ENCODE data around the gene KIF11.
A peak's percentile ranks its signal among the peaks of the same experiment; 100 is the strongest.

The KIF11 gene

DNA sequence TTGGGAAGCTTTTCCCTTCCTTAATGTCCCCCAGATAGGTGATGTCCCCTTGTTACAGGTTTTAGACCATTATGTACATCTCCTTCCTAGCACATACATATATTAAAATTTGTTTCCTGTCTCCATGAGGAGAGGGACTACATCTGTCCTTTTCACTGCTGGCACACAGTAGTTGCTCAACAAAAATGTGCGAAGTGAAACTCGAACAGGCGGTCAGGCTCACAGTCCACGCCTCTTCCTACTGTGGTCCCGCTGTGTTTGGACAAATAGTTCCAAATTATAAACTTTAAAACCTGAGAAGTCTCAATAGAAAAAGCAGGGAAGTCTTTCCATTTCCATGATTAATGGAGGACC, 95.6 kb downstream of the KIF11 start:
- DNase-seq = no peak

DNA sequence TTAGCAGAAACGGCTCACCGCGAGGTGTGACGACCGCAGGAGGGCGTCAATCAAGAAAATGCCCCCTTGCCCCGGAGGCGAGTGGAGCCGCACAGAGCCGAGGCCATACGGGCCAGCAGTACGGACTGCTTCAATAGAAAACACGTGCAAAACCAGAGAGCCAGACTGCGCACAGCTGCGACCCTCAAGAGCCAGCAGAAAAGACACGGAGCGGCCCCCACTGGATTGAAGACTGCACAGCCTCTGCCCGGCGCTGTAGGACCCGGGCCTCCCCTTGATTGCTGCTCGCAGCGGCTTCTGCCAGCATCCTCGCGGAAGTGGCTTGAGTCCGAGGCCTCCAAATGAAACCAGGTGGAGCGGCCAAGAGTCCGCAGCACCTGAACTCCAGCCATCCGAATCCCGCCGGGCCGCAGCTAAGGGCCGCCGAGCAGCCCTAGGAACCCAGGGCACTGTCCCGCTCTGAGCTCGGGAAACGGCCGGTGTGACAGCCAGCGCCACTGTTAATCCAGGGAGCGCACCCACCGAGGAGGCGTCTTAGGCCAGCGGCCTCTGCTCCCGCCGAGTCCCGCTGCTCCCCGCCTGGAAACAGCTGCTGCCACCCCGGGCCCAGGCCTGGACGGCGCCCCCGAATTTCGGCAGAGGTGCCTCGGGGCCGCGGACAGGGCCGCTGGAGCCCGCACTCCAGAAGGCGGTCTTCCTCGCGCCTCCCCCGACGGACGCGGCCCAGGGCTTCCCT, 96.2 kb downstream of the KIF11 start:
- peak in 1 of 2 donors; percentile 8 for DNase-seq

DNA sequence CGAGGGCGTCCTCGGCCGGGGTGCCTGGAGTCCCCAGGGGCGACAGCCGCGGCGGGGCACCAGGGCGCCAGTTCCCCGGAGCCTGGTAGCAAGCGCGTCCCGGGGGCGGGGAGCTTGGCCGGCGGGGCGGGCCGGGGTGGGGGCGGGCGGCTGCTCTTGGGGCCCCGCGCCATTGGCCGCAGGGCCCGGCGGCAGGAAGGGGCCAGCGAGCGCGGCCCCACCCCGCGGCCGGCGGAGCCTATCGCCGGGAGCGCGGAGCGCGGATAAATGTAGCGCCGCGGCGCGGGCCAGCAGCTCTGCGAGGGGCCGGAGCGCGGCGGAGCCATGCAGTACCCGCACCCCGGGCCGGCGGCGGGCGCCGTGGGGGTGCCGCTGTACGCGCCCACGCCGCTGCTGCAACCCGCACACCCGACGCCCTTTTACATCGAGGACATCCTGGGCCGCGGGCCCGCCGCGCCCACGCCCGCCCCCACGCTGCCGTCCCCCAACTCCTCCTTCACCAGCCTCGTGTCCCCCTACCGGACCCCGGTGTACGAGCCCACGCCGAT, 96.8 kb downstream of the KIF11 start, which contains the start of gene HHEX:
TSS of gene HHEX (plus strand) at position 293 of the 548 bp plus-strand sequence. CDS start at position 325, 32 bp downstream.
- DNase-seq = peak; percentile 50 to 69

DNA sequence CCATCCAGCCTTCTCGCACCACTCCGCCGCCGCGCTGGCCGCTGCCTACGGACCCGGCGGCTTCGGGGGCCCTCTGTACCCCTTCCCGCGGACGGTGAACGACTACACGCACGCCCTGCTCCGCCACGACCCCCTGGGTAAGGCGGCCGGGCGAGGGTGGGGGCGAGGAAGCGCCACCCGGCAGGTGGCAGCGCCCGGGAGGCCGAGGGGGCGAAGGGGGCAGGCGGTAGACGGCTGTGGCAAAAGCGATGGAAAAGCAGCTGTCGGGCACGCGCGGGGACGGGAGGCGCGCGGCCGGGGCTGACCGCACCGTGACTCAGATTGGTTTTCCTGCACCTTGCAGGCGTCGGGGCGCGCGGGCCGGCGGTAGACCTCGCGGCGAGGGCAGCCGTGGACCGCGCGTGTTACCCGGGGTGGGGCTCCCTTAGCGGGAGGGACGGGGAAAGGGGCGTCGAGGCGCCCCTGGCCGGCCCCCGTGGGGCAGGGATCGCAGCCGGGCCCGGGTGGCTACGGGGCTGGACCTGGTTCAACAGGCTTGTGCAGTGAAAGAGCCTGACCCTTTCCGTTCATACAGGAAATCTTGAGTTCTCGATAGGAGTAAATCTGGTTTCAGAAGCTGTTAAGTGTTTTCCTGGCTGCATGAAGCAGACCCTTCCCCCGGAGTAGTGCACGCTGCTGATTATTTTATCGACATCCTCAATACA, 97.4 kb downstream of the KIF11 start:
- DNase-seq = peak; percentile 56 to 61

- DNase-seq = no peak
Observed at GRCh38 chr10:92690915-92691590, 98.1 kb downstream of the KIF11 start.

GRCh38 chr10:92691591-92692079, 98.7 kb downstream of the KIF11 start:
- peak in 1 of 2 donors; percentile 53 for DNase-seq

GRCh38 chr10:92692080-92692671, 99.2 kb downstream of the KIF11 start:
- no peak for DNase-seq

DNA sequence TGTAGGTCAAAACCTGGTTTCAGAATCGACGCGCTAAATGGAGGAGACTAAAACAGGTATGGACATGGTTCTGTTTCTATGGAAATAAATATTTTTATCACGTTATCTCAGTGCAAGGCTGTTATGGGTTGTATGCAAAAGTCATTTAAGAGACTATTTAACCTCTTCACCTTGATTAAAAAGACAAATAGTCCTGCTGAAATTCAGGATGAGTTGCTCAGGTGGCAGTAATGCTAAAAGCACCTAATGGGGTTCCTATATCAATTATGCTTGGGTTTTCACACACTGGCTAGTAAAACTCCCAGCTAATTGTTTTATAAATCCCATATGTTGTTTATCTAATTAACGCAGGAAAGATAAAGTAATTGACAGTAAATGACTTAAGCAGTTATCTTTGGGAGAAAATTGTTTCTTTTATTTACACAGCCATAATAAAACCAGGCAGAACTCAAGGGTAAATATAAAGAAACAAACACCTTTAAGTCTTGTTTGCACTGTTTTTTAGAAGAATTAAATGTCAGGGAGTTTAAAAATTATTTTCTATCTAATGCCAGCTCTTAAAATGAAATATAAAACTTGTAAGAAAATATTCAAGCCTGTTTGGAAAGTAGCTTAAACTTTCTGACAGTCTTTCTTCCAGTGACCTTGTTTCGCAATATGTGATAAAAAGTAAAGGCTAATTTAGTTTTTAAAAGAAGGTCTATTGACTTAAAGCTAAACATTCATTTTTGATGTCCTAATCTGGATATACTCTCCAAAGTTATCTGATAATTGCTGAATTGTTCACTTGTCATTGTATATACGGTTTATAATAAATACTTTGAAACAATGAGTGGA, 100.0 kb downstream of the KIF11 start:
- no peak for DNase-seq

GRCh38 chr10:92693534-92693893, 100.6 kb downstream of the KIF11 start:
- no peak for DNase-seq

- no peak for DNase-seq
Observed at GRCh38 chr10:92695679-92696605, 103.0 kb downstream of the KIF11 start.

GRCh38 chr10:92696606-92697383, 103.9 kb downstream of the KIF11 start:
- DNase-seq = no peak

- no peak for DNase-seq
Observed at GRCh38 chr10:92697663-92698511, 105.0 kb downstream of the KIF11 start.

DNA sequence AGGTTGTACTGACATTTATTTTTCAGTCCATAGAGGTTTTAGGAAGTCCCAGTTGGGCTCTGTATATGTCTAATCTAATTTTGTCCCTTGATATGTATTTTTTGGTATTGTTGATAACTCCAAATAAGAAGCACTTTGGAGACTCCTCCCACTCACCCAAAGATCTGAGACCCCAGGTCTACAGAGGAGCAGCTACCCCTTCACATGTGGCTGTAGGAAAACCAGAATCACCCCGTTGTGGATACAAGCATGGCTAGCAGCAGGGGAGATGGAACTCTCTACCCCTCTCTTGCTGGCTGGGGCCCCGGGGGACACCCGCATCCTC, 106.2 kb downstream of the KIF11 start:
- DNase-seq = no peak

DNA sequence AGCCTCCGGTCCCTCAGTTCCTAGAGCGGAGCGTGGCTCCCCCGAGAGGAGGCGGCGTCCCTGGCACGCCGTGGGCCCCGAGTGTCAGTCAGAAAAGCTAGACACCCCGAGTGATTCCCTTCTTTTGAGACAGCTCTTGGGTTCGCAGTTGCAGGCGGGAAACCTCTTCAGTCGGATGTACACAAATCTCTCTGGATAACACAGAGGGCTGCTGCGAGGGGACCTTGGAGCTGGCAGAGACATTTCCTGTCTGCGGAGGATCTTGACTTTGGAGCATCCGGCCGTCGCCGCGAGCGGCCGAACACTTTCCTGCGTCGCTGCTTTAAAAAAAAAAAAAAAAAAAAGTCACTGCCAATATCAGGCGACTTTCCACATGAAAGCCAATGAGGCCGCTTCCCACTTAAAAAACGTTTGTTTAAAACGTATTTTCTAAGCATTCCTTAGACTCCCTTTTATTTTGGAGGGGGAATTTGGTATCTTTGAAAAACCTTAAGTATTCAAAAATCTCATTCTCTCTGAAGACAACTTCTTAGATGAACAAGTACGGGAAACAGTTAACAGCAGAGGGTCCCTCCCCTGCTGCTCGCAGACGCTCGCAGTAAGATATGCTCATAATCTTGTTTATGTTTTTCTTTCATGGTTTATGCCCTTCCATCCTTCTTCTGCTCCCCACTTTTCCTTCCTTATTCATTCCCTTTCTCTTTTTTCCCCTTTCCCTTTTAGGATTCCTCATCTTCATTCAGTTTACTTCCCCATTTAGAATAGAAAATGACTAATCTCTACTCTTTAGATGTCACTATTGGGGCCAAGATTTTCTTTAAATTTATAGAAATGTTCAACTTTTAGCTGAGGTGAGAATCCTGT, 106.8 kb downstream of the KIF11 start:
- DNase-seq = peak in 1 of 2 donors; percentile 34

DNA sequence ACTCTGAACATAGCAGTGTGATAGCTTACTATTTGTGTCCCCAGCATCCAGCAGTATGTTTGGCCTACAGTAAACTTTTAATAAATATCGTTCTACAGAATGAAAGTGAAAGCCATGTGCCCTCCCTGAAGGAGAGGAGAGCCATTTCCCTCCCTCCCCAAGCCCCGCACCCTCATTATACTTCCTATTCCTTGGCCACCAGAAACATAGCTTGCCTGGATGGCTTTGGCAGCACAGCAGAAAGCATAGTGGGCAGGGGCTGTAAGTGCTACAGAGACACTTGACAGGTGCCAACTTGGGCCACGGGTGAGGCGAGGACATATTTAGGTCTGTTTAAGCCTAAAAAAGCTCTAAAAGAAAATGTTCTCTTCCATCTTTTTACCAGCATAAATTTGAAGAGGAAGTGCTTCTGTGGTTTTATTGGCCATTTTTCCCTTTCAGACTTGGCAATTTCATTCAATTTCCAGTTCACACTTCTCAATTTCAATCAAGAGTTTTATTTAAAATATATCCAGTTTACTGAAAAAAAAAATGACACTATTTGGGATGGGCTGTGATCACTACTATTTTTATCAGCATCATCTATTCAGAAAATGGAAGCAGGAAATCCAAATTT, 109.5 kb downstream of the KIF11 start:
- DNase-seq = no peak

Data from CD4-positive, alpha-beta T cell treated with Interferon alpha-2 for 1 hour (primary cell).